ENCODE data around the gene MAGI1.

The MAGI1 gene

GRCh38 chr3:65979731-65980130 is 59.0 kb downstream of the MAGI1 start:
- TF ChIP-seq CTCF (IDR thresholded peaks at IDR 0.05): no peak
- H3K4me1 ChIP-seq (ENCODE audit: control insufficient read depth in 1 of 2, insufficient read depth in 1 of 2, low read depth in 1 of 2, low read length in 1 of 2): no peaks in the 10 kb centered on the region
- H3K9me3 ChIP-seq: no peaks in the 10 kb centered on the region
- H3K36me3 ChIP-seq: no peaks in the 10 kb centered on the region
- H3K4me3 ChIP-seq (ENCODE audit: low read depth in 1 of 2, low read length in 1 of 2): no peak overlapping the region
- H3K27me3 ChIP-seq: no peaks in the 10 kb centered on the region
- H3K27ac ChIP-seq: no peak overlapping the region

GRCh38 chr3:65979162-65979561 is 59.6 kb downstream of the MAGI1 start:
- Histone ChIP-seq H3K4me3 (ENCODE audit: low read depth in 1 of 2, low read length in 1 of 2) (no peak overlapping the region), H3K4me1 (ENCODE audit: control insufficient read depth in 1 of 2, insufficient read depth in 1 of 2, low read depth in 1 of 2, low read length in 1 of 2) (no peaks in the 10 kb centered on the region), H3K9me3 (no peaks in the 10 kb centered on the region), H3K27ac (no peak overlapping the region), H3K27me3 (no peaks in the 10 kb centered on the region), H3K36me3 (no peaks in the 10 kb centered on the region)
- no peak for TF ChIP-seq CTCF (IDR thresholded peaks at IDR 0.05)

DNA sequence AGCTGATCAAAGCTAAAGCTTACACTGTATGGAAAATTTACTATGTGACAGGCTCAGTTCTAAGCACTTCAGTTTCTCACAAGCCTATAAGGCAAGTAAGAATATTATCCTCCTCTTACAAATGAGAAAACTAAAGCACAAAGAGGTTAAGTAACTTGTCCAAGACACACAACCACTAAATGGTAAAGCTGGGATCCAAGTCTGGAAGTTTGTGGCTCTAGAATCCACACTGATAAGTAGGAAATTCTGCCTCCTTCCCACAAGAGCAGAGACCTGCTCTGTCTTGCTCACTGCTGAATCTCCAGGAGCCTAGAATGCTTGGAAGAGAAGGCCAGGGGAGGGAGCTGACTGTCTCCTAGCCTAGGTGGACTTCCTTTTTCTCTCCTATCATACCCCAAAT is 60.6 kb downstream of the MAGI1 start:
- Histone ChIP-seq H3K27me3 (no peaks in the 10 kb centered on the region), H3K4me1 (ENCODE audit: control insufficient read depth in 1 of 2, insufficient read depth in 1 of 2, low read depth in 1 of 2, low read length in 1 of 2) (no peaks in the 10 kb centered on the region), H3K27ac (no peak overlapping the region), H3K9me3 (no peaks in the 10 kb centered on the region), H3K36me3 (no peaks in the 10 kb centered on the region), H3K4me3 (ENCODE audit: low read depth in 1 of 2, low read length in 1 of 2) (no peak overlapping the region)
- TF ChIP-seq CTCF (IDR thresholded peaks at IDR 0.05): no peak

DNA sequence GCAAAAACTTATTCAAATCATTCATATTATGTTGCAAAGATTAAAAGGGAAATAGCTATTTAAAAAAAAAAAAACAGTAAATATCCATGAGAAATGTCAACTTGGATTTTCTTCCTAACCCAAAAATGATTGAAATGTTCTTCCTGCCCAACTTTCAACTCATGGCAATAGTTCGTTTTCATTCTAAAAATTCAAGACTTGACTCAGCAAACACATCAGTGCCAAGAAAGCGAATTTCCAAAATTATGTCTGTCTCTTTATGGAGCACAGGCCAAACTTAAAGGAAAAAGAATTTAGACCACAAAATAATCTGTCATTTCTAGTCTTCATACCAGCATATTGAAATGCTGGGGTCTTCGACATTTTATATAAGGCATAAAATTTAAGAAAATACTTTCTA is 63.7 kb downstream of the MAGI1 start:
- Histone ChIP-seq H3K9me3 (no peaks in the 10 kb centered on the region), H3K4me3 (ENCODE audit: low read depth in 1 of 2, low read length in 1 of 2) (no peak overlapping the region), H3K27ac (no peak overlapping the region), H3K27me3 (no peaks in the 10 kb centered on the region), H3K36me3 (no peaks in the 10 kb centered on the region), H3K4me1 (ENCODE audit: control insufficient read depth in 1 of 2, insufficient read depth in 1 of 2, low read depth in 1 of 2, low read length in 1 of 2) (no peaks in the 10 kb centered on the region)
- TF ChIP-seq CTCF (IDR thresholded peaks at IDR 0.05): no peak

- Histone ChIP-seq H3K36me3 (no peaks in the 10 kb centered on the region), H3K27ac (no peak overlapping the region), H3K9me3 (no peaks in the 10 kb centered on the region), H3K4me3 (ENCODE audit: low read depth in 1 of 2, low read length in 1 of 2) (no peak overlapping the region), H3K4me1 (ENCODE audit: control insufficient read depth in 1 of 2, insufficient read depth in 1 of 2, low read depth in 1 of 2, low read length in 1 of 2) (no peaks in the 10 kb centered on the region), H3K27me3 (no peaks in the 10 kb centered on the region)
- no peak for TF ChIP-seq CTCF (IDR thresholded peaks at IDR 0.05)
Measured at GRCh38 chr3:65974509-65974908, 64.2 kb downstream of the MAGI1 start.

DNA sequence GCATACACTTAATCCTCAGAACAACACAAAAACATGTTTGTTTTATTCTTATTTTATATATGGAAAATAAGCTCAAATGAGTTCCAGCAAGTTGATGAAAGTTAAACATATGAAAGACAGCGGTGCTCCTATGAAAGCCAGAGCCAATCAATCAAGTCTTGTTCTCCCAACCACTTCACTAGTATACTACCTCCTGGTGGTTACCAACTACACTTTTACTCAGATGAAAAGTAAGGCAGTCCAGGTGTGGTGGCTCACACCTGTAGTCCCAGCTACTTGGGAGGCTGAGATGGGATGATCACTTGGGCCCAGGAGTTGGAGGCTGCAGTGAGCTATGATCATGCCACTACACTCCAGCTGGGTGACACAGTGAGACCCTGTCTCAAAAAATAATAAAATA is 66.0 kb downstream of the MAGI1 start:
- TF ChIP-seq CTCF (IDR thresholded peaks at IDR 0.05): no peak
- Histone ChIP-seq H3K27me3 (no peaks in the 10 kb centered on the region), H3K4me1 (ENCODE audit: control insufficient read depth in 1 of 2, insufficient read depth in 1 of 2, low read depth in 1 of 2, low read length in 1 of 2) (no peaks in the 10 kb centered on the region), H3K36me3 (no peaks in the 10 kb centered on the region), H3K27ac (no peak overlapping the region), H3K4me3 (ENCODE audit: low read depth in 1 of 2, low read length in 1 of 2) (no peak overlapping the region), H3K9me3 (no peaks in the 10 kb centered on the region)

All from neutrophil (primary cell).